Measurements from ENCODE around the gene BCHE. TPM values are rescaled to one million over a fixed set of nuclear protein-coding genes. Genes with fewer than 3 reads are reported as not detected.

Gene BCHE
- polyA plus RNA-seq, 3 donors = not detected

- H3K36me3 ChIP-seq (replicated peaks in 1 of 2; ENCODE audit: control insufficient read depth in 1 of 2, insufficient read depth in 2 of 2, low read length in 2 of 2) = no peaks in the 10 kb centered on the region
- H3K9me3 Mint-ChIP-seq = peaks cover 0 to 8% (median 2%) of the 10 kb centered on the region in 7 donors
- H3K9ac ChIP-seq (ENCODE audit: insufficient read depth, low read length, poor library complexity, severe bottlenecking) = no peak overlapping the region
- H3K27me3 ChIP-seq (ENCODE audit: control insufficient read depth in 2 of 2, insufficient read depth in 2 of 2, low read length in 2 of 2) = no peaks in the 10 kb centered on the region
- H3K4me2 ChIP-seq (replicated peaks; ENCODE audit: extremely low read depth, low read length, poor library complexity, severe bottlenecking) = no peak overlapping the region
- H3K27ac Mint-ChIP-seq = no peak overlapping the region
- H3K27me3 Mint-ChIP-seq (ENCODE audit: low read depth in 3 of 3) = no peaks in the 10 kb centered on the region
- no peaks in the 10 kb centered on the region for H3K4me1 ChIP-seq (ENCODE audit: control insufficient read depth in 1 of 2, insufficient read depth in 2 of 2, low read length in 2 of 2)
- TF ChIP-seq CTCF (IDR thresholded peaks at IDR 0.05) = no peak
- H3K27ac ChIP-seq (ENCODE audit: low read depth in 1 of 2, low read length in 2 of 2) = no peak overlapping the region
- H3K4me1 Mint-ChIP-seq = no peaks in the 10 kb centered on the region
- no peaks in the 10 kb centered on the region for H4K20me1 ChIP-seq (ENCODE audit: insufficient read depth, low read length)
- no peak for DNase-seq
- H3K79me2 ChIP-seq (ENCODE audit: insufficient read depth, low read length) = no peaks in the 10 kb centered on the region
- 83% methylated on average over 3 of the region's 4 CpGs for WGBS (ENCODE audit: insufficient coverage)
- no peak overlapping the region for H2AFZ ChIP-seq (ENCODE audit: insufficient read depth, low read depth, low read length, poor library complexity, severe bottlenecking)
- H3K4me3 ChIP-seq (replicated peaks in 1 of 3; ENCODE audit: low read depth in 2 of 3, low read length in 3 of 3) = no peak overlapping the region
- intact Hi-C loops (cut with micrococcal nuclease) = no loop called here
- H3K9me3 ChIP-seq (replicated peaks in 1 of 2; ENCODE audit: control insufficient read depth in 1 of 2, insufficient read depth in 1 of 2, low read length in 2 of 2) = no peaks in the 10 kb centered on the region
- no peak overlapping the region for H3K4me3 Mint-ChIP-seq
- H3K36me3 Mint-ChIP-seq = no peaks in the 10 kb centered on the region
Observed at GRCh38 chr3:165729756-165730155, 107.5 kb downstream of the BCHE start.

GRCh38 chr3:165728924-165729323 is 108.3 kb downstream of the BCHE start:
- Histone ChIP-seq H3K4me2 (replicated peaks; ENCODE audit: extremely low read depth, low read length, poor library complexity, severe bottlenecking) (no peak overlapping the region), H3K36me3 (replicated peaks in 1 of 2; ENCODE audit: control insufficient read depth in 1 of 2, insufficient read depth in 2 of 2, low read length in 2 of 2) (no peaks in the 10 kb centered on the region), H3K79me2 (ENCODE audit: insufficient read depth, low read length) (no peaks in the 10 kb centered on the region), H2AFZ (ENCODE audit: insufficient read depth, low read depth, low read length, poor library complexity, severe bottlenecking) (no peak overlapping the region), H3K27ac (ENCODE audit: low read depth in 1 of 2, low read length in 2 of 2) (no peak overlapping the region), H3K4me3 (replicated peaks in 1 of 3; ENCODE audit: low read depth in 2 of 3, low read length in 3 of 3) (no peak overlapping the region), H3K9ac (ENCODE audit: insufficient read depth, low read length, poor library complexity, severe bottlenecking) (no peak overlapping the region), H3K9me3 (replicated peaks in 1 of 2; ENCODE audit: control insufficient read depth in 1 of 2, insufficient read depth in 1 of 2, low read length in 2 of 2) (no peaks in the 10 kb centered on the region), H4K20me1 (ENCODE audit: insufficient read depth, low read length) (no peaks in the 10 kb centered on the region), H3K4me1 (ENCODE audit: control insufficient read depth in 1 of 2, insufficient read depth in 2 of 2, low read length in 2 of 2) (no peaks in the 10 kb centered on the region), H3K27me3 (ENCODE audit: control insufficient read depth in 2 of 2, insufficient read depth in 2 of 2, low read length in 2 of 2) (no peaks in the 10 kb centered on the region)
- Mint-ChIP-seq H3K4me3 (no peak overlapping the region), H3K27me3 (ENCODE audit: low read depth in 3 of 3) (no peaks in the 10 kb centered on the region), H3K27ac (no peak overlapping the region), H3K4me1 (no peaks in the 10 kb centered on the region), H3K36me3 (no peaks in the 10 kb centered on the region), H3K9me3 (peaks cover 0 to 8% (median 2%) of the 10 kb centered on the region in 7 donors)
- WGBS (ENCODE audit: insufficient coverage) = 90% methylated on average over 5 of the region's 5 CpGs
- DNase-seq = no peak
- intact Hi-C loops (cut with micrococcal nuclease) = no loop called here
- no peak for TF ChIP-seq CTCF (IDR thresholded peaks at IDR 0.05)

Measured in CD14-positive monocyte (primary cell).